CD4-positive, alpha-beta T cell treated with Interleukin-17A for 1 hour (primary cell): ENCODE data around the gene PPCDC.

ENCODE experiments used
- DNase-seq: peaks from one replicate; pipeline ENCODE4 v3.0.0-alpha.2; 2020

The PPCDC gene

DNA sequence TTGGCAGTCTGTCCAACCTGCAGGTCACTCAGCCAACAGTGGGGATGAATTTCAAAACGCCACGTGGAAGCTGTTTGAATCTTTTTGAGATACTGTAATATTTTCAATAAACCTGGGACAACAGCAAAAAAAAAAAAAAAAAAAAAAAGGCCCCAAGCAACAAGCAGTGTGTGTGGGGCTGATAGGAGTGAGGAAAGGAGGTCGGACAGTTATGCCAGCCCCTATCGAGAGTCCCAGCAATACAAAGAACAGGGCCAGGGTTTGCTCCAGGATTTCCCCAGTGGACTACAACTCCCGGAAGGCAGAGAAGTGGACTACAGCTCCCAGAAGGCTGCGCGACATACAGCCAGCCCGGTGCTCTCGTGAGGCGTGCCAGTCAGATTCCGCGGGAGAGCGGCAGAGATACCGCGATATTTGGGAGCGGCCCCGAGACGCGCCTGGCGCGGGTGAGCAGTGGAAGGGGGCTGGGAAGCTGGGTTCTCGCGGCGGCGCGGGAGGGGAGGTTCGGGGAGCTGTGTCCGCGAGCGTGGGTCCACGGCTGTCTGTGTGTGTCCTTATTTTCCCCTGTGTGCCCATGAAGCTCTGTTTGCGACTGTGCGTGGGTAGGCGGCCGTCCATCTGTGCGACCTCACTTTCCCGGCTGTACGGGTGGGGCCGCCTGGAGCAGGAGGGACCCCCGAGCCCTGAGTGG is at the start of gene PPCDC:
Gene PPCDC, plus strand, starts transcription at position 410 of the 691 bp plus-strand sequence. CDS start 4,729 bp downstream, outside the sequence.
- DNase-seq, result peak; percentile 95

DNA sequence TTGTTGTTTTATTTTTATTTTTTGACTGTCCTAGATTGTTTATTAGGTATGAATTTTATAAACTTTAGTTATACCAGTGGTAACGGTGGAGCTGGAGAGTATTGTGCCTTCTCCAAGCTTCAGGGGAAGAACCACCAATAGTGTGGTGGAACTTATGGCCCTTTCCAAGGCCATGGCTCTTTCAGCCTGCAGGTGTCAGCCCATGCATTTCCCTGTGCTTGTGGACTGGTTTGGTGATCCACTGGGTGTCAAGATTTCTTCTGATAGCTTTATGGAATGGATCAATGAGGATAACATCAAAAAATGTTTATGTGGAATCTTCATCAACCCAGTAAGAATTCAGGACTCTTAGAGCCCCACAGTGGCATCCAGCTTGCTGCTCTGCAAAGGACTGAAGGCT is 47.2 kb upstream of the PPCDC start:
- no peak for DNase-seq

- no peak for DNase-seq
These were observed 45.8 kb upstream of the PPCDC start for GRCh38 chr15:74977599-74977998.

GRCh38 chr15:74978077-74978476 is 45.3 kb upstream of the PPCDC start:
- no peak for DNase-seq

DNA sequence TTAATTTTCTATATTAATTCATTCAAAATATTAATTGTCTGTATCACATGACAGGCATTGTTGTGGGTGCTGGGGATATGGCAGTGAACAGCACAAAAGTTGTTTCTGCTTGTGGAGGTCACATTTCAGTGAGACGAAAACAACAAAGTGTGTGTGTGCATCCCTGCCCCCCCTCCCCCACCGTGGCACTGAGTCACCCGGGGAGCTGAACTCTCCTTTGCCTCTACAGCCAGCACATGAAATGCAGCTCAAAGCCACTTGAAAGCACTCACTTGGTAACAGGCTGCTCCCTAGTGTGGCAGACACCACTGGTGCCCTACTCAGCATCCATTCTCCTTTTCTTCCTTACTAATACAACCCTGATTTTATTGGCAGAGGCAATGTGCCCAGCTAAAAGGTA is 44.9 kb upstream of the PPCDC start:
- DNase-seq, result no peak

DNA sequence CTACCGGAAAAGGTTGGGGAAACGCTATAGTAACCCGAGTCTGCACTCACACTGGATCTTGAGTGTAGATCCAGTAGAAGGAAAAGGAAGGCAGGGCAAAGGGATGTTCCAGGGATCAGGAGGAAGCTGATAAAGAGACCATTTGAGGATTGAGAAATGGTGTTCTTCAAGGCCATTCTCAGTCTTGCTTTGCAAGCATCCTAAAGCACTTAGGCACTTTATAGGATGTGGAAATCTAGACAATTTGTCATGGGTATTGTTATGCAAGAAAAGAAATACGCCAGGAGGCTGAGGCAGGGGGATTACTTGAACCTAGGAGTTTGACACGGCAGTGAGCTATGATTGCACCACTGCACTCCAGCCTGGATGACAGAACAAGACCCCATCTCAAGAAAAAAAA is 41.2 kb upstream of the PPCDC start:
- DNase-seq, result no peak

- no peak for DNase-seq
These were observed 39.6 kb upstream of the PPCDC start for GRCh38 chr15:74983725-74984231.

GRCh38 chr15:74988007-74988800 is 35.2 kb upstream of the PPCDC start:
- DNase-seq, result peak; percentile 34

GRCh38 chr15:74989527-74989926 is 33.9 kb upstream of the PPCDC start:
- no peak for DNase-seq

DNA sequence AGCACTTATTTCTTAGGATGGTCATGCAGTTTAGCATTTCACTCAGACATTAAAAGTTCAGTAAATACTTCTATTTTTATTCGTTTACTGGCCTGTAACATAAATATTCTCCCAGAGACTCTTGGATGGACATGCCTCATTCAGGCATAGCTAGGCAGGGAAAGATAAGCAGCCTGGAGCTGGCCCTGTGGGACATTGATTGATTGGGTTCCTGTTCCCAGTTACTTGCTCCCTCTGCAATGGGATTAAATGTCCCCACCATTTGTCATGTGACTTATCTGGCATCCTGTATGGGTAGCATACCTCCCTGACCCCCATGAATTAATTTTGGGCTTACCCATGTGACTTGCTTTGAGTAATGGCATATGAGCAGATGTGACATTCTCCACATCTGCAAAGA is 30.8 kb upstream of the PPCDC start:
- no peak for DNase-seq

DNA sequence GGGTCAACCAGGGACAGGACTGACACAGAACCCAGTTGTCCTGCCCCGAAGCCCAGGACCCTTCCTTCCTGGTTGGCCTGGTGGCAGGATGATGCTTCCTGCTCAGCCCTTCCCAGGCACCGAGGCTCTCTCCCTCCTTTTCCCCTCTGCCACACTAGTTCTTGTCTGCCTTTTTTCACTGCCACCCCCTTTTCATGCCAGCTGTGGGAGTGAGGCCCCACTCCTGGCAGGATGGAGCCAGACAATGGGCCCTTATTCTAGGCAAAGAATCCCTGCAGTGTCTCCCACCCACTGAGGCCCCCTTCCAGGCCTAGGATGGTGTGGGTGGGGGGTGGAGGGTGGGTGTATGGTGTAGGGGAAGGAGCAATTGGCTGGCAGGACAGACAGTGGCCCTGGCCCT is 29.2 kb upstream of the PPCDC start:
- DNase-seq, result no peak

GRCh38 chr15:74994685-74995084 is 28.7 kb upstream of the PPCDC start:
- DNase-seq, result no peak

GRCh38 chr15:74995182-74995778 is 28.1 kb upstream of the PPCDC start, which contains the start of gene SCAMP5:
TSS of gene SCAMP5 (plus strand) at chr15:74995563. CDS start at chr15:75011840, 16,277 bp downstream.
- peak; percentile 93 for DNase-seq

DNA sequence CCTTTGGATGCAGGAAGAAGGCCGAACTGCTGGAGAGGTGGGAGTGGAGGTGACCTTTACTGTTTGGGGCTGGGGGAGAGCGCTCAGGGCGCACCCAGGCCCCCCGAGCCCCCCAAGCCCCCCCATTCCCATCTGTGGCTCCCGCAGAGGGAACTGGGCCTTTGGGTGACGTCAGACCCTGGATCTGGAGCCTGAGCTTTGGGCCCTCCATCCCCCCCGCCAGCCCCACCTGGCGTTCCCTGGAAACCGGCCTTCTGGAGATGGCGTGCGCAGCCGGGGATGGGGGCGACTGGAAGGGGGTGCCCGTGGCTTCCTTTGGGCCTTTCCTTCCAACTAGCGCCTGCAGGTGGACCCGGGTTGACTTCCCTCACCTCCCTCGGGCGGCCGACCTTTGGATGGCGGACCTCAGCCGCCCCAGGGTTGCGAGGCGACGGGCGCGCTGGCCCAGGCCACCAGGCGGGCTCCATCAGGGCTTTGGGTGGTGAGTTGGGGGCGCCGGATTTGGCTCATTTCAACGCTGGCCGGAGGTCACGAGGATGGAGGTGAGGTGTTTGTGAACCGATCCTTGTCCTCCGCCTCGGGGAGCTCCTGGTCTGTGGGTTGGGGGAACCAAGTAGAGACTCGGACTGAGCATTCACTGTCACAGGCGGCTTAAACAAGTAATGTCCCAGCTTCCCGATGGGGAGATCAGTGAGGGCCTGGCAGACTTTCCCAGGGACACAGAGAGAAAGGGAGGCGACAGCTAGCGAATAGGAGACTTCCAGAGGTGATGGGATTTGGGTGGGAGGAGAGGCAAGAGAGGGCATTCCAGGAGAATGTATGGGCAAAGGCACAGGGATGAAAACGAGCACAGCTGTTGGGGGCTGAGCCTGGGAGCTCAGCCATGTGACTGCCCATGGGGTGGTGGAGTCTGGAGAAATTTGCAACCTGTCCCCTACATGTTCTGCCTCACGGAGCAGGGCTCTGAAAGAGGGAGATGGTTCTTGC is 27.3 kb upstream of the PPCDC start:
- DNase-seq, result no peak

- no peak for DNase-seq
These were observed 26.2 kb upstream of the PPCDC start for GRCh38 chr15:74997141-74997540.

- no peak for DNase-seq
These were observed 25.8 kb upstream of the PPCDC start for GRCh38 chr15:74997543-74997942.

- no peak for DNase-seq
These were observed 22.1 kb upstream of the PPCDC start for GRCh38 chr15:75001310-75001709.

DNA sequence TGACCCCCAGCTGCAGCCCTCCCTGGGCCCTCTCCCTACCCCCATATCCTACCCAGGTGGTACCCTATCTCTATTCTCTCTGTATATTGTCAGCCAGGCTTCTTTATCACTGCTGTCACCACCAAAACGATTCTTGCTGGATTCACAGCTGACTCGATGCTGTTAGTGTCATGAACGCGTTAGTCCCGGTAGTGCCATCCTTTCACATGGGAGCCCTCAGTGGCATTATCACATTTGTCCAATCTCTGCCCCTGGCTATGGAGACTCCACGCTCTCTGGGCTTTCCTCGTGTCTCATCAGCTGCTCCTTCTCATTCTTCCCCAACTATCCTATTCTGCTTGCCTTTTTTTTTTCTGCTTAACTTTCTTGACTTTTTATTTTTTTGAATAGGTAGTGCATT is 21.0 kb upstream of the PPCDC start:
- DNase-seq, result no peak

- no peak for DNase-seq
These were observed 16.2 kb upstream of the PPCDC start for GRCh38 chr15:75007216-75007615.

DNA sequence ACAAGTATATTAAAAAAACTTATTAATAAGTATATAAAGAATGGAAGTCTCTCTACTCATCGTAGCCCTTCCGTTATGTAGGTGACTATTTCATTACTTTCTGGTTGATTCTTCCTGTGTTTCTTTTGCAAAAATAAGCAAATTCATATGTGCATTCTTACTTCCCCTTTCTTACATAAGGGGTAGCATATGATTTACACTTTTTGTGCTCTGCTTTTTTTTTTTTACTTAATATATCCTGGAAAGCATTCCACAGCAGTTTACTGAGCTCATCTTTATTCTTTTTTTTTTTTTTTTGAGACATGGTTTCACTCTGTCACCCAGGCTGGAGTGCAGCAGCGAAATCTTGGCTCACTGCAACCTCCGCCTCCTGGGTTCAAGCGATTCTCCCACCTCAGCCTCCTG is 15.2 kb upstream of the PPCDC start:
- no peak for DNase-seq

DNA sequence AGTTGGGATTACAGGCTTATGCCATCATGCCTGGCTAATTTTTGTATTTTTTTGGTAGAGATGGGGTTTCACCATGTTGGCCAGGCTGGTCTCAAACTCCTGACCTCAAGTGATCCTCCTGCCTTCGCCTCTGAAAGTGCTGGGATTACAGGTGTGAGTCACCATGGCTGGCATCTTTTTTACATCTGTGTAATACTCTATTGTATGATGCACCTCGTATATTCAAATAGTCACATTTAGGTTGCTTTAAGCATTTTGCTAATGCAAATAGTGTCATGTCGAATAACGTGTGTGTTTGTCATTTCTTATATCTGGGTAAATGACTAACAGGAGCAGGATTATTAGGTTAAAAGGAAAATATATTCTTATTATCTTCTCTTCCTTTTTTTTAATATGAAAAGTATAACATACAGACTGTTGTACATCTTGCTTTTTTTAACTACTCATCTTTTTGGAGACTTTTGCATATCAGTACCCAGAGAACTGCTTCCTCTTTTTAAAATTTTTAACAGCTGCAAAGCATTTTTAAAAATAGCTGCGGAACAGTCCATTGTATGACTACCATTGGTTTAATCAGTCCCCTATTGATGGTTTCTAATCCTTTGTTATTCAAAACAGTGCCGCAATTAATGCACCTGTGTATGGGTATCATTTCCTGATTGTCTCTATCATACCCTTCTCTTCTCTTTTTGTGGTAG is 14.6 kb upstream of the PPCDC start:
- no peak for DNase-seq

- no peak for DNase-seq
These were observed 7.0 kb upstream of the PPCDC start for GRCh38 chr15:75016431-75016830.
